Renal pelvis (tissue), 4 donors: ENCODE measurements around the gene USP36. TPM values are rescaled to one million over a fixed set of nuclear protein-coding genes. Genes with fewer than 3 reads are reported as not detected.
"Not testable (repeated sequence)": the region's sequence is repeated elsewhere in the genome, so short reads cannot be mapped to it uniquely, and the experiment has no call there.

ENCODE experiments used
- DNase-seq: peaks from one replicate; pipeline ENCODE4 v3.0.0-alpha.2; 2013
- polyA plus RNA-seq, 3 donors: library from polyadenylated mRNA; unstranded; fragments of 120-200 nt; gene quantifications; one replicate each; pipeline ENCODE4 v1.2.1, GENCODE V29; 2013; ENCODE audit not compliant: insufficient read length in 3 of 3

USP36 gene
- polyA plus RNA-seq, 3 donors, result 39.6 to 47.7 (median 40.9) TPM

DNA sequence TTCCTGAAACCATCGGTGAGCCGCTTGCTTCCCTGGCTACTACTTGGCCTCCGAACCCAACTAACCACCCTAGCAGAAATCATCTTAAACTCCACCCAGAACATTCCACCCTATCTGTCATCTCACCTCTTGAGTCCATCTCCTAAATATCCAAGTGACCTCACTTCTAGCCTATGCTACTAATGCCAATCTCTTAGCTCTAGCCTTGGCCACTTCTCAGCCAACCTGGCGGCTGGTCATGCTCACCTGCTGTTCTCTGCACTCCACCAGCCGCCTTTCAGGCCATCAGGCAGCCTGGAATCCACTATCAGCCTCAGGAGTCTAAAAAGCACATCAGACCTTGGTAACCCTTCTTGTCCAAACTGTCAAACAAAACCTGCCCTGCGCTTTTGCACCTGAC lies 46.6 kb downstream of the USP36 start:
- DNase-seq, result no peak

DNA sequence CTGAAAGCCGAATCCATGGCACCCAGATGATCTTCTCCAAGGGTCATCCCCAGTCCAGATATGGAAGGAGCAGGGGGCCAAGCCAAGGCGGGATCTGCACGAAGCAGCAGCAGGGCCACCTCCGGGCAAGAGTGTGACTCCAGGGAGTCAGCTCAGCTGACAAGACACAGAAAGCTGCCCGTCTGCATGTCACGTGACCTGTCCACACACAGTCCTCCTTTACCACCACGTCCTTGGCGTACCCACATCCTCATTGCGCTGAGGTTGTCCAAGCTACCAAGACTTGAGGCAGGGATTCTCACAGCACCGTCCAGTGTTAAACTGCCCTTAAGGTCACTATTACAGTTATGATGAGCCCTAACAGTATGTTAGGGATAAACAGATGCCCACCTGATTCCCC lies 47.2 kb downstream of the USP36 start:
- DNase-seq, result no peak

DNA sequence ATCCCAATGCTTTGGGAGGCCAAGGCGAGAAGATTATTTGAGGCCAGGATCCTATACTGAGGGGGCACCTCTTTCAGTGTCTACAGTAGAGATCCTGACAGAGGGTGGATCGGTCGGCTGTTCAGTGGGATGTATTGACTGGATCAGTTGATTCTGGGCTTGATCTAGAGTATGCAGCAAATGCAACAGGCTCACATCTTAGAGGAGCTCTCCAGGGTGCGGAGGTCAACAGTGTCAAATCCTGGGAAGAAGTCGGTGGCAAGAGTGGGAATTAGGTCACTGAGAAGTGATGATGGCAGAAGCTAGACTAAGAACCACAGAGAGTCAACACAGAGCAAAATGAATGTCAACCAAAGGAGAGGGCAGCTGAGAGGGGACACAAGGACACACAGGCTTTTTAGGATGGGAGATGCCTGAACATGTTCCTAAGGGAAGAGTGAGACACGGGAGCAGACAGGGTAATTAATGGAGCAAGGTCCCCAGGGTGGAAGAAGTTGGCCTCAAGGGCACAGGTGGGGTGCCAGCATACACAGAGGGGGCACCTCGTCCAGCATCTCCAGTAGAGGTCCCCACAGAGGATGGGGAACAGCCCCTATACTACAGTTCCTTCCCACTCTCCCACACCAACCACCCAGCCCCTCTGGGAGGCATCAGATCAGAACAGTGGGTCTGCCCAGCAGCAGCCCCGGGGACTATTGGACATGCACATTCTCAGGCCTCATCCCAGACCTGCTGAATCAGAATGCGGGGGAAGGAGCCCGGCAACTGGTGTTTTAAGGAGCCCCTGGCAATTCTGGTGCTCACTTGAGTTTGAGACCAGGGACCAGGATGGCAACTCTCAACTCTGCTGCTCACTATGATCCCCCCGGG lies 48.5 kb downstream of the USP36 start:
- DNase-seq, result no peak

DNA sequence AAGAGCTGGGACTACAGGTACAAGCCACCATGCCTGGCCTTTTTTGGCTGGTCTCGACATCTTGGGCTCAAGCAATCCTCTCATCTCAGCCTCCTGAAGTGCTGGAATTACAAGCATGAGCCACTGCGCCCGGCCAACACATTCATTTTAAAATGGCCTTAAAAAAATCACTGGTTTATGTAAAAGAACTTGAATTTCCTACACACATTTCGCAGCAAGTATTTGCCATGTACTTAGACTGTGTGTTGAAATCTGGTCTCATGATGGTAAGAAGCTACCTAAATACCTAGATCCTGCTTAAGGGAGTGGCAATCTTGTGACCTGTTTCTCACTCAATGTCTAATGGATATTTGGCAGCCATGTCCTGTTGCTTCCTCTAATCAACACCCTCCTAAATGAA lies 50.1 kb downstream of the USP36 start:
- DNase-seq, result no peak

DNA sequence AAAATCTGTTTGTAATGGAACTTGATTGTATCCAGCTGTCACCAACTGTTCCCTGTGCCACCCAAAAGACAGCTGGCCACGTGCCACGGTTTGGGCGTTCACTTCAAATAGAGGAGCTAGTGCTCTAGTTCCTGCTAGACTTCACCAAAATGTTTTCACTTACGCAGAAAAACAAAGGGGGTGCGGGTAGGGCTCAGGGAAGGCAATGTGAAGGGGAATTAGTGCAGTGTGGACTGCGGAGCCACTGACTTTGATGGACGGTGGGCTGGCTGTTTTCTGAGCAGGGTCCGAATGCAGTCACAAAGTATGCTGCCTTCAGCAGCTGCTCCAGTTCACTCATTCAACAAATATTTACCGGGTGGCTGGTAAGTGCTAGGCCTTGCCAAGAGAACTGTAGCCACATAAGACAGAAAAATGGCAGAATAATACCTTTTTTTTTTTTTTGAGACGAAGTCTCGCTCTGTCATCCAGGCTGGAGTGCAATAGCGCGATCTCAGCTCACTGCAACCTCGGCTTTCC lies 50.9 kb downstream of the USP36 start:
- no peak for DNase-seq

DNA sequence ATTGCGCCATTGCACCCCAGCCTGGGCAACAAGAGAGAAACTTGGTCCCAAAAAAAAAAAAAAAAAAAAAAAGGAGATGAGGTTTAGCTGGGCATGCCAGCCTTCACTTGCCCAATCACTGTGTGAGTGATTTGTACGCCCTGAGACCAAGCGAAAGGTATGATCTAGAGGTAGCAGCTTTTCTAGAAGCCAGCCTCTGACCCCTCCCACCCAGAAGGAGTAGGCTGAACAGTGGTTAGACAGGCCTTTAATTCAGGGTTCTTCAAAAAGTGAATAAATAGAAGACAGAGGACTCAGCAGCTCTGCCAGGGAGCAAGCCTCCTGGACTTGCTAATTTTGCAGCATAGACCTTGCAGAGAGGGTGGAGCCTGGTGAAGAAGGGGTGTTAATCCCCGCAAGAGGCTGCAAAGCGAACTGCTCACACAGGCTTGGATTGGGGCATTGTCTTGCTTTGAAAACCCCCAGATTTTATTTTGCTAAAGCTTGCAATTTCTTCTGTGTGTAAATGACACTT lies 51.4 kb downstream of the USP36 start:
- no peak for DNase-seq

DNA sequence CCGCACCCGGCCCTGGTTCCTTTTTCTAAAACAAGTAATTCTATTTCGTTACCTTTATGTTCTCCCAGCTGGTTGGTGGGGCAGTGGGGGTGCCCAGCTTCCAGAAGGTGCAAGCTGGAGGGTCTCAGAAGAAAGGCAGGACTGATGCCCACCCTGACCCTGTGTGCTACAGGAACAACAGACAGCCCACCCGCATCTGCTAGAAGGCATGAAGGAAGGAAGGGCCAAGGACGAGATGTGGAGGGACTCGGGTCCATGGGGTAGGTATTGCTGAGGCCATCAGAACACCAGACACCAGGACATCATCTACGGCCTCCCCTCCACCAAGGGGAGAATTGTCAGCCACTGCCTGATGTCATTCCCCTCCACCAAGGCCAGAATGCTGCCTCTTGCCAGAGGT lies 52.2 kb downstream of the USP36 start:
- DNase-seq, result no peak

DNA sequence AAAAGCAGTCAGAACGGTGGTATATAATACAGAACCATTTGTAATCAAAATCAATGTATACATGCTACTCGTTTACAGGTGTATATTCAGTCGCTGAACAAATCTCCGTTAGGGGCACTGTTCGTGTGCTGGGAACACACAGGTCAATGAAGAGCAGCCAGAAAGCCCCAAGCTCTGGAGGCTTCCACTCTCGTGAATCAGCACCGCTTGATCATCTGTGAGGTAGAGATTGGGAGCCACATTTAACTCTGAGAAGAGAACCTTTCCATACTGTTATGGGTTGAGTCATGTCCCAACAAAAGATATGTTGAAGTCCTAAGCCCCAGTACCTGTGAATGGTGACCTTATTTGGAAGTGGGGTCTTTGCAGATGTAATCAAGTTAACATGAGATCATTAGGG lies 53.2 kb downstream of the USP36 start:
- DNase-seq, result no peak

DNA sequence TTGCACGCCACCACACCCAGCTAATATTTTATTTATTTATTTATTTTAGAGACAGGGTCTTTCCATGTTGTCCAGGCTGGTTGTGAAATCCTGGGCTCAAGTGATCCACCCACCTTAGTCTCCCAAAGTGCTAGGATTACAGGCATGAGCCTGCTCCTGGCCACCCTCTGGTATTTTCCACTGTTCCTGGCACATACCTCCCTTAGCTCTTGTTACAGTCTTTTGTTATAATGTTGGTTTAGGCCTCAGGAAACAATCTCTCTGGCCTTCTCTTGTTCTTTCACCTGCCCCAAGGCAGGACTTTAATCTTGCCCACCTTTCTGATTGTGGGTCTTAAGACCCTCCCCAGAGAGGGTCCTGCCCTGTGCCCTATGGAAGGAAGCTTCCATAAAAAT lies 55.0 kb downstream of the USP36 start:
- no peak for DNase-seq

DNA sequence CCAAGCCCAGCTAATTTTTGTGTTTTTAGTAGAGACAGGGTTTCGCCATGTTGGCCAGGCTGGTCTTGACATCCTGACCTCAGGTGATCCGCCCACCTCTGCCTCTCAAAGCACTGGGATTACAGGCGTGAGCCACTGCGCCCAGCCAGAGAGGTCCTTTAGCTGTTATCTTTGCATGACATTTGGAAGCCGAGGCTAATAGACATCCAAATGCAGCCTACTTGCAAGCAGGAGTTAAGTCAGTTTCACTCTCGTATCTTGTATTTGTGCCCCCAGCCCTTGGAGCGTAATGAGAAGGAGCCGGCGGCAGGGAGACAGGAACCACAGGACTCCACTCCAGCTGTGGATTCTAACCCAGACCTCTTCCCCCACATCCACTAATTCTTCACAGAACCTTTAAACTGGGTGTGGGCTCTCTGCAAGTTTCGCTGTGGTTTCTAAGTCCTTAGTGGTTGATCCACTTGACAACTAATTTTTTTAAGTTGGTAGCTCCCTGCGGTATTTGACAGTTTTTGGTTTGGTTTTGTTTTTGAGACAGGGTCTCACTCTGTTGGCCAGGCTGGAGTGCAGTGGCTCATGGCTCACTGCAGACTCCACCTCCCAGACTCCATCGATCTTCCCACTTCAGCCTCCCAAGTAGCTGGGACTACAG lies 55.5 kb downstream of the USP36 start:
- no peak for DNase-seq

DNA sequence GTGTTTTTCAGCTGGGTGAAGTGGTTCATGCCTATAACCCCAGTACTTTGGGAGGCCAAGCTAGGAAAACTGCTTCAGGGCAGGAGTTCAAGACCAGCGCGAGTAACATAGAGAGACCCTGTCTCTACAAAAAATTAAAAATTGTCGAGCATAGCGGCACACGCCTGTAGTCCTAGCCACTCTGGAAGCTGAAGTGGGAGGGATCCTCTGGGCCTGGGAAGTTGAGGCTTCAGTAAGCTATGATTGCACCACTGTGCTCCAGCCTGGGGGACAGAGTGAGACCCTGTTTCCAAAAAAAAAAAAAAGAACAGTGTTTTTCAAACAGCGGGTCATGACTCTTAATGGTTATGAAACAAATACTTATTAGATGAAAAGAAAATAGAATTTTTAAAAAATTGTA lies 56.3 kb downstream of the USP36 start:
- DNase-seq, result no peak

DNA sequence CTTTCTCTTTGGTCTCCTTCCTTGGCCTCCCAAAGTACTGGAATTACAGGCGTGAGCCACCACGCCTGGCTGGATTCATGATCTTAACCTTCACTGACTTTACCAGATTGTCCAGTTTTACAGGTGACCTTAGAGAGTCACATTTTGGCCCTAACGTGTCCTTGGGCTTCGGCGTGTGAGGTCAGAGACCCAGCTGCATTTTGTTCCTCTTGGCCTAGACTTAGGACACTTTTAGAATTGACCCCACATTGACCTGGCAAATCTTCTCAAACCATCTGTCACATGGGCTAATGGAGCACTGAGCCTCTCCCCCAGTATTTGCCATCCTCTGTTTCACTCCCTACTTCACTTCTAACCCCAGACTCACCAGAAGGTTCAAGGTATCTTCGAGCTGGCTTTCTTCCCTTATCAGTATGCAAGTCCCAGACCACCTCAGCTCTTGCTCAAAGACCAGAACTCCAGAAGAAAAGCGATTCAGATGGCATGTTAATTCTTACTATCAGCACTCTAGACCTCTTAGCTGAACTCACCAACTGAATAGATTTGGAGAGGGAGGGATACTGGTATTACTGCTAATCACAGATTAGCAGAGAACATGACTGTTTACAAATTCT lies 56.8 kb downstream of the USP36 start:
- DNase-seq, result no peak

DNA sequence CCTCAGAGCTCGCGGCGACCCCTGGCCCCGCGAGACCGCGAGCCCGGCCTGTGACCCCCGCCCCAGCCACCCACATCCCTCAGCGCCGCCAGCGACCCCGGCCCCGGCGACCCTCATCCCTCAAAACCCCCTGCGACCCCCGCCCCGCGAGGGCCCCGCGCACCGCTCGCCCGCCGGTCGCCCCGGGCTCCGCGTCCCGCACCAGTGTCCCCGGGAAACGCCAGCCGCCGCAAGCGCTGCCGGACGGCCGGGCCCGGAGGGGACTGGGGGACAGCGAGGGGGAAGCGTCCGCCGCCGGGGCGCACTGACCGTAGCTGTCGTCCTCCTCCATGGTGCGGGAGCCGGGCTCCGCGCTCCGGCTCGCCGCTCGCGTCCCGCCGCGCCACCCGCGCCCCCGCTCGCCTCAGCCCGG lies 58.7 kb downstream of the USP36 start, which contains the start of gene CYTH1:
TSS of gene CYTH1 (minus strand) at position 381 of the 412 bp plus-strand sequence. CDS start at position 331, 50 bp downstream.
- DNase-seq, result no peak

DNA sequence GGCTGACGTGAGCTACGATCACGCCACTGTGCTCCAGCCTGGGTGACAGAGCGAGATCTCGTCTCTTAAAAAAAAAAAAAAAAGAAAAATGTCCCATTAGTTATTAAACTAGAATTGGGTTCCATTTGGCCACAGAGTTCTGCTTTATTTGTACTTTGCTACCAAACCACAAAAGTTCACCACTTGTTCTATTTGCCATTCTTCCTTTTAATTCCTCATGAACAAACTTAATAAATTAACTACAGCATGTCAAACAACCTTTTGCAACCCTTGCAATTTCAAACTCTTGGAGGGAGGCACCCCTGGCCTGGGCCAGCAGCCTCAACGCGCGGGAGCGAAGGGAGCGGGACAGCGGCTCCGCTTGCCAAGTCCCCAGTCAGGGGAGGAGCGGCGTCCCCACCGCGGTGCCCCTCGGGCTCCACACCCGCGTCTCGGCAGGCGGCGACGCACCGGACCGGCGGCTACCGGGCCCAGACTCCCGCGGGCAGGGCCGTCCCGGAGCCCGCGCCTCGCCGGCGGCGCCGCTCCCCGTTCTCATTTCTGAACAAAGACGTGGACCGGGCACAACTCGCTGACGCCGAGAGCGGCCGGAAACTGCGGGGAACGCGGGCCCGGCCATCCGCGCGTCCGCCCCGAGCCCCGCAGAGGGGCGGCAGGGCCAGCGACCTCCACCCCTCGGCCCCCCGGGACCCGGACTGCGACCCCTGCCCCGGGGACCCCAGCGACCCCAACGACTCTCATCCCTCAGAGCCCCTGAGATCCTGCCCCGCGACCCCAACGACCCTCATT lies 59.3 kb downstream of the USP36 start:
- DNase-seq, result no peak

DNA sequence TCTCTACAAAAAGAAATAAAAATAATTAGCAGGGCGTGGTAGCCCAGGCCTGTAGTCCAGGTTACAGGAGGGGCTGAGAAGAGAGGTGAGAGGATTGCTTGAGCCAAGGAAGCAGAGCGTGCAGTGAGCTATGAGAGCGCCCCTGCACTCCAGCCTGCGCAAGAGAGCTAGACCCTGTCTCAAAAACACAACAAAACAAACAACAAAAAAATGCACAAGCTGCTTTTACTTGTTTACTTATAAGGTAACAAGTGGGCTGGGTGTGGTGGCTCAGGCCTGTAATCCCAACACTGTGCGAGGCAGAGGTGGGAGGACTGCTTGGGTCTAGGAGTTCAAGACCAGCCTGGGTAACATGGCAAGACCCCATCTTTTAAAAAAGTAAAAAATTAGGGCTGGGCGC lies 60.3 kb downstream of the USP36 start:
- no peak for DNase-seq

DNA sequence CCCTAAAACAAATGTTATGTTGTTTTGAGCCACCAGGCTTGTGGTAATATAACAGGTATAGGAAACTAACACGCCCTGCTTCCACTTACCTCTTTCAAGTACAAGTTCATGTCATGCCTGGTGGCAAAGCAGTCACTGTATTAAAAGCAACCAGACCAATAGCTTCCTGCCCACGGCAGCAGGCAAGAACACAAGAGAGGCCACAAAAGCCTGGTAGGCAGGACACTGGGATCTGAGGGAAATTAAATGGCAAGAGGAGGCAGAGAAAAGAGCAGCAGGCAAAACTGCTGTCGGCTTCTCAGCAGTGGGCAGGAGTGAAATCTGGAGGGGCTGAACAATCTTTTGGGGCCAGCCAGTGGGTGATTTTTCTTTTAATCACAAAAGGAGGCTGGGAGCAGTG lies 60.8 kb downstream of the USP36 start:
- no peak for DNase-seq

DNA sequence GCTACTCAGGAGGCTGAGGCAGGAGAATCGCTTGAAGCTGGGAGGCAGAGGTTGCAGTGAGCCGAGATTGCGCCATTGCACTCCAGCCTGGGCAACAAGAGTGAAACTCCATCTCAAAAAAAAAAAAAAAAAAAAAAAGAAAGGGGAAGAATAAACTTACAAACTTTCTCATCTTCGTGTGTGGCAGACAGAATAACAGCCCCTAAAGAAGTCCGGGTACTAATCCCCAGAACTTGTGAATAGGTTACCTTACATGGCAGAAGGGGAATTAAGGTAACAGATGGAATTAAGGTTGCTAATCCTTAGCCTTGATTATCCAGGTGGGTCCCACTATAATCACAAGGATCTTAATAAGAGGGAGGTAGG lies 61.3 kb downstream of the USP36 start:
- DNase-seq, result not testable (repeated sequence)

DNA sequence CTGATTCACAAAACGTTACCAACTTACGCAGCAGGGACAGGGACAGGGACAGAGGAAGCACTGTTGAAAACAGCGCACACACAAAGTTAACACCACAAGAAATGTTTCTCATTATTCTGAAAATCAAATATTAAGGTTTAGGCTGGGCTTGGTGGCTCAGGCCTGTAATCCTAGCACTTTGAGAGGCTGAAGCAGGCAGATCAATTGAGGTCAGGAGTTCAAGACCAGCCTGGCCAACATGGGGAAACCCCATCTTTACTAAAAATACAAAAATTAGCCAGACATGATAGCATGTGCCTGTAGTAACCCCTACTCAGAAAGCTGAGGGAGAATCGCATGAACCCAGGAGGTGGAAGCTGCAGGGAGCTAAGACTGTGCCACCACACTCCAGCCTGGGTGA lies 62.7 kb downstream of the USP36 start:
- DNase-seq, result no peak

DNA sequence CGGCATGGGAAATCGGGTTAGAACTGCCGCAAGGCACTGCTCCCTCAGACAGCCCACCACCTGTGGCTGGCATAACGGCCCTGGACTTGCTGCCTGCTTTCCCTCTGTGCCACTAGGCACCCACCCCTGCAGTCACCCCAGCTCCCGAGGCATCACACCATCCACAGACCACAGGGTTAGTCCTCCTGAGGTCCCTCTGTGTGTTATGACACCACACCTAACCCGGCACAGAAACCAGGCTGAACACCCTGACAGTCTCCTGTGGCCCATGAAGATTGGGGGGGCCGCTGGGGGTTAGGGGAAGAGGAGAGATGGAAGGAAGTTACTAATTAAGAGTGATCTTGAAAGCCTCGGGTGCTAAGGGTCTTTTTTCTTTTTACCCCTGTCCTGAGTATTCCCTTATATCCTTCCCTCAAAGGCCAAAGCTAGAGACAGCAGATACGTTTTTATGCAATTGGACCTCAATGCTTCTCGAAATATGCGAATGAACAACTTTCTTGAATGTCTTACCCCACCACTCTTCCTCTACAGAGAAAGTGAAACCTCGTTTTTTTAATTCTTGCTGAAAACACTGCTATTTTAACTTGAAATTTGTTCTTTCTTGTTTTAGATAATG lies 65.5 kb downstream of the USP36 start:
- DNase-seq, result no peak

DNA sequence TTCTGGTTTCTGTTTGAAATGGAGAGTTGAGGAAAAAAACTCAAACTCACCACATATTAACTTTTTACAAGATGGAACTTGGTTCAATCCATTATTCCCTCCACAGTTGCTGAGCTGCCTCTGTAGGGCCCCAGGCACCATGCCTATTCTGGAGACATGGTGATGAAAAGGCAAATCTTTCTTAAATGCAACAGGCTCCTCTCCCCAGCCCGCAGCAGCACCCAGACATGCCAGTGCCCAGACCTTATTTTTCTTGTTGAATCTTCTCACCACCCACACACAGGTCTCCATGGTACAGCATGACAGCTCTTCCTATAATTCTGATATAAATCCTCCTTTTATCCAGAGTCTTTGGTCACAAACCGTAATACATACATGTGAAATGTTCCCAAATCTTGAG lies 66.2 kb downstream of the USP36 start:
- DNase-seq, result no peak

DNA sequence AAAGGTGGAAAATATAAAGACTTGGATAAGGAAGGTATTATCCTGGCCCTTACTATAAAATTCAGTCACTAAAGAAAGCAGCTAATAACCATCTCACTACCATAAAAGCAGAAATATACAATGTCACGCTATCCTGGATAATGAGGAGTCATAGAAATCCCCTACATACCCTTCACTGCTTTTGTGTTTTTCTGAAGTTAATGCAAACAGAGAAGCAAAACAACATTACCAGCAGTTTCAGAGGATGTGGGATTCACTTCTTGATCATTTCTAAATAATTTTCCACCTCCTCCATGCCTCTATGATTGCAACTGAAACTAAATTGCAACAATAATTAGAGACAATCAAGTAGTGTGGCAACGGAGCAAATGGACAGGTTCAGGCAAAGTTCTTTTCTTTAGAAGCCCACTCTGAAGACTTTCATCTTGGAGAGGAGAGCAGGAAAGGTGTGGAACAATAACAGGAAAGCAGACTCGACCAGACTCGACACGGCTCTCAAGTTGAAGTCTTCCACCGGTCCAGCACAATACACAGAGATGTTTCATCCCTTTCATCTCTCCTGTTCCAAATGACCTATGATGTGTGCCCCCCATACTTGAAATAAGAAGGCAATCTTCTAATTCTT lies 68.7 kb downstream of the USP36 start:
- DNase-seq, result no peak
